ENCODE results near the gene MAG. TPM values are rescaled to one million over a fixed set of nuclear protein-coding genes. Genes with fewer than 3 reads are reported as not detected.

The MAG gene
- total and polyA plus RNA-seq, 4 donors = 0.42 TPM; not detected in 3

DNA sequence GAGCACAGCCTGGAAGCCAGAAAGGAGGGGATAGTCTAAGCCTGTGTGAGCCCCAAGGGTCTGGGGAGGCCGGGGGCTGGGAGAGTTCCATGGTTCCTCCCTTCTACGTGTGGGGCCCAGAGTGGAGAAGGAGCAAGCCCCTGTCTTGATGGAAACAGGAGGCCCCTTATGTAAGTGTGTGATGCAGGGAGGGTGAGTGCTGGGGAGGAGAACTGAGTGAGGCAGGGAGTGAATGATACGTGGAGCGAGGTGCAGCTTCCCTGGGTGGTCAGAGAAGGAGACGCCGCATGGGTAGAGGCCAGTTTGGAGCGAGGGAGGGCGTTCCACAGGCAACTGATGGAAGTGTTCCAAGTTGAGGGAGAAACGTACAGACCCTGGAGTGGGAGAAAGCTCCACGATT lies 16.0 kb downstream of the MAG start:
- DNase-seq = no peak
- H3K27me3 ChIP-seq (ENCODE audit: control insufficient read depth in 1 of 2, insufficient read depth in 2 of 2, low read length in 1 of 2) = no peaks in the 10 kb centered on the region
- no peak overlapping the region for H3K27ac ChIP-seq (ENCODE audit: low read depth in 1 of 2, low read length in 2 of 2)
- intact Hi-C loops (cut with DNase I) = no loop called here
- H3K9me3 ChIP-seq (ENCODE audit: control insufficient read depth, low read length) = no peaks in the 10 kb centered on the region
- H3K4me1 ChIP-seq (ENCODE audit: control insufficient read depth in 1 of 2, insufficient read depth in 2 of 2, low read length in 2 of 2) = no peaks in the 10 kb centered on the region
- ATAC-seq (ENCODE audit: low FRiP score) = no peak
- 56 to 57% methylated on average over 10 of the region's 10 CpGs for WGBS, 2 donors
- no peaks in the 10 kb centered on the region for H3K36me3 ChIP-seq (ENCODE audit: control insufficient read depth in 1 of 2, insufficient read depth in 2 of 2, low read length in 1 of 2)
- no peak overlapping the region for H3K4me3 ChIP-seq (ENCODE audit: low read length in 2 of 2)

DNA sequence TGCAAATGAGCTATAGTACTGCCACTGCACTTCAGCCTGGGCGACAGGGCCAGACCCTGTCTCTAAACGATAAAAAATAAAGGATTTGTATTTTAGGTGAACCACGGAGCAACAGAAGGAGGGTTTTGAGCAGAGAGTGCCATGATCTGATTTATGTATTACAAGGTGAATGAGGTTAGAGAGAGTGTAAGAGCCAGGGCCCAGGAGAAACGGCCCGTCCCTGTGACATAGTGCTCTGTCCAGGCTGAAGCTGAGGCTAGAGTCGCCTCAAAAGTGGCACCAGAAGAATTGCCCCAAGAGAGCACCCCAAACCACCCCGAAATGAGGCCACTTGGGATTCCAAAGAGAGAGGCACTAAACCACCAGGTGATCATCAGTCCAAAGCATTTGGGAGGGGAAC lies 16.9 kb downstream of the MAG start:
- Histone ChIP-seq H3K9me3 (ENCODE audit: control insufficient read depth, low read length) (no peaks in the 10 kb centered on the region), H3K36me3 (ENCODE audit: control insufficient read depth in 1 of 2, insufficient read depth in 2 of 2, low read length in 1 of 2) (no peaks in the 10 kb centered on the region), H3K27ac (ENCODE audit: low read depth in 1 of 2, low read length in 2 of 2) (no peak overlapping the region), H3K27me3 (ENCODE audit: control insufficient read depth in 1 of 2, insufficient read depth in 2 of 2, low read length in 1 of 2) (no peaks in the 10 kb centered on the region), H3K4me1 (ENCODE audit: control insufficient read depth in 1 of 2, insufficient read depth in 2 of 2, low read length in 2 of 2) (no peaks in the 10 kb centered on the region), H3K4me3 (ENCODE audit: low read length in 2 of 2) (no peak overlapping the region)
- ATAC-seq (ENCODE audit: low FRiP score) (no peak), DNase-seq (no peak)
- intact Hi-C loops (cut with DNase I) = no loop called here
- WGBS, 2 donors = 72 to 80% methylated on average over 7 of the region's 7 CpGs

DNA sequence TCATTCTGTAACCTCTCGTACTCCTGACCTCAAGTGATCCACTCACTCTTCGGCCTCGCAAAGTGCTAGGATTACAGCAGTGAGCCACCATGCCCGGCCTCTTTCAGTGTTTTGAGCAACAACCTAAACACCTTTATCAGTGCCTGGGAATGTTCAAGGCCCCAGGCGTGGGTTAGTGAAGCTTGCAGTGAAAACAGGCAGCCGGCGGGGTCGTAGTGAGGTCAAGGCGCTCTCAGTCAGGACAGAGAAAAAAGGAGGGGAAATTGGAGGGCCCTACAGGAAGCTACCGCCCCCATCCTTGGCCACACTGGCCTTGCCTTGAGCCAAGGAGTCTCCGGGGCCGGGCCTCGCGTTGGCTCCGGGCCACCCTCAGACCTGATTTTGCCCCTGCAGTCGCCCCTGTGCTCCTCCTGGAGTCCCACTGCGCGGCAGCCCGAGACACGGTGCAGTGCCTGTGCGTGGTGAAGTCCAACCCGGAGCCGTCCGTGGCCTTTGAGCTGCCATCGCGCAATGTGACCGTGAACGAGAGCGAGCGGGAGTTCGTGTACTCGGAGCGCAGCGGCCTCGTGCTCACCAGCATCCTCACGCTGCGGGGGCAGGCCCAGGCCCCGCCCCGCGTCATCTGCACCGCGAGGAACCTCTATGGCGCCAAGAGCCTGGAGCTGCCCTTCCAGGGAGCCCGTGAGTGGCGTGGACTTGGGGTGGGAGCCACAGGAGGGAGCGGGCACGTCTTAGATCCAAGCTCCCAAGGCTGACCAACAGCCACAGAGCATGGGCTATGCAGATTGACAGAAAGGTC lies 17.7 kb downstream of the MAG start:
- ATAC-seq (ENCODE audit: low FRiP score) (no peak), DNase-seq (no peak)
- Histone ChIP-seq H3K4me3 (ENCODE audit: low read length in 2 of 2) (no peak overlapping the region), H3K36me3 (ENCODE audit: control insufficient read depth in 1 of 2, insufficient read depth in 2 of 2, low read length in 1 of 2) (no peaks in the 10 kb centered on the region), H3K9me3 (ENCODE audit: control insufficient read depth, low read length) (no peaks in the 10 kb centered on the region), H3K27me3 (ENCODE audit: control insufficient read depth in 1 of 2, insufficient read depth in 2 of 2, low read length in 1 of 2) (no peaks in the 10 kb centered on the region), H3K27ac (ENCODE audit: low read depth in 1 of 2, low read length in 2 of 2) (no peak overlapping the region), H3K4me1 (ENCODE audit: control insufficient read depth in 1 of 2, insufficient read depth in 2 of 2, low read length in 2 of 2) (no peaks in the 10 kb centered on the region)
- 65 to 67% methylated on average over 47 of the region's 47 CpGs for WGBS, 2 donors
- intact Hi-C loops (cut with DNase I) = no loop called here

DNA sequence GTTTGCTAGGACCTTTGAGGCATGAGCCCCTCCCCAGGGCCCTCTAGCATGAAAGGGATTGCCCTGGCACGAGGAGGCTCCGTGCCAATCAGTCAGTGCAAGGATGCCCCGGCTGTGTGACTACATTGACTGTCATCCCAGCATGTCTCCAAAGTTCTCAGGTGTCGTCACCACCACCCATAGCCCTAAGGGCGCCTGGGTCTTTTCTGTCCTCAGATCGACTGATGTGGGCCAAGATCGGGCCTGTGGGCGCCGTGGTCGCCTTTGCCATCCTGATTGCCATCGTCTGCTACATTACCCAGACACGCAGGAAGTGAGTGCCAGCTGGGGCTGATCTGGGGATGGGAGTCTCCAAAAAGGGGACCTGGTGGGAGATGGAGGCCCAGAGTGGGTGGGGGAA lies 18.4 kb downstream of the MAG start:
- Histone ChIP-seq H3K27me3 (ENCODE audit: control insufficient read depth in 1 of 2, insufficient read depth in 2 of 2, low read length in 1 of 2) (no peaks in the 10 kb centered on the region), H3K4me3 (ENCODE audit: low read length in 2 of 2) (no peak overlapping the region), H3K36me3 (ENCODE audit: control insufficient read depth in 1 of 2, insufficient read depth in 2 of 2, low read length in 1 of 2) (no peaks in the 10 kb centered on the region), H3K4me1 (ENCODE audit: control insufficient read depth in 1 of 2, insufficient read depth in 2 of 2, low read length in 2 of 2) (no peaks in the 10 kb centered on the region), H3K27ac (ENCODE audit: low read depth in 1 of 2, low read length in 2 of 2) (no peak overlapping the region), H3K9me3 (ENCODE audit: control insufficient read depth, low read length) (no peaks in the 10 kb centered on the region)
- 89 to 93% methylated on average over 12 of the region's 12 CpGs for WGBS, 2 donors
- intact Hi-C loops (cut with DNase I) = no loop called here
- ATAC-seq (ENCODE audit: low FRiP score) (no peak), DNase-seq (no peak)

DNA sequence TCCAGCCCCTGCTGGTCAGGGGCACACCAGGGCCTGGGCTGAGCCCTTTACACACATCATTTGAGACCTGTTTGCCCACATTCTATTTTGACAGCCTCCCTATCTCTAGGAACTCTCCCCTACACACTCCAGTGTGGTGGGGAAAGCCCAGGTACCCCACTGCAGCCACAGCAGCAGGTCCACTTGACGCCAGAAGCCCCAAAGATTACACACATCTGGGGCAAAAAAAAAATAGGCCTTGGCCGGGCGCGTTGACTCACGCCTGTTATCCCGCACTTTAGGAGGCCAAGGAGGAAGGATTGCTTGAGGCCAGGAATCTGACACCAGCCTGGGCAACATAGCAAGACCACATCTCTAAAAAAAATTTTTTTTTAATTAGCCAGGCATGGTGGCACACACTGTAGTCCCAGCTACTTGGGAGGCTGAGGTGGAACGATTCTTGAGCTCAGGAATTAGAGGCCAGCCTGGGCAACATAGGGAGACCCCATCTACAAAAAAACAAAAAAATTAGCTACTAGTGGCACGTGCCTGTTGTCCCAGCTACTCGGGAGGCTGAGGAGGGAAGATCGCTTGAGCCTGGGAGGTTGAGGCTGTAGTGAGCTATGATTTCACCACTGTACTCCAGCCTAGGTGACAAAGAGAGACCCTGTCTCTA lies 19.0 kb downstream of the MAG start:
- no peaks in the 10 kb centered on the region for H3K4me1 ChIP-seq (ENCODE audit: control insufficient read depth in 1 of 2, insufficient read depth in 2 of 2, low read length in 2 of 2)
- intact Hi-C loops (cut with DNase I) = no loop called here
- no peak overlapping the region for H3K27ac ChIP-seq (ENCODE audit: low read depth in 1 of 2, low read length in 2 of 2)
- H3K36me3 ChIP-seq (ENCODE audit: control insufficient read depth in 1 of 2, insufficient read depth in 2 of 2, low read length in 1 of 2) = no peaks in the 10 kb centered on the region
- ATAC-seq (ENCODE audit: low FRiP score) (no peak), DNase-seq (no peak)
- H3K4me3 ChIP-seq (ENCODE audit: low read length in 2 of 2) = no peak overlapping the region
- 91 to 92% methylated on average over 10 of the region's 10 CpGs for WGBS, 2 donors
- H3K27me3 ChIP-seq (ENCODE audit: control insufficient read depth in 1 of 2, insufficient read depth in 2 of 2, low read length in 1 of 2) = no peaks in the 10 kb centered on the region
- H3K9me3 ChIP-seq (ENCODE audit: control insufficient read depth, low read length) = no peaks in the 10 kb centered on the region

DNA sequence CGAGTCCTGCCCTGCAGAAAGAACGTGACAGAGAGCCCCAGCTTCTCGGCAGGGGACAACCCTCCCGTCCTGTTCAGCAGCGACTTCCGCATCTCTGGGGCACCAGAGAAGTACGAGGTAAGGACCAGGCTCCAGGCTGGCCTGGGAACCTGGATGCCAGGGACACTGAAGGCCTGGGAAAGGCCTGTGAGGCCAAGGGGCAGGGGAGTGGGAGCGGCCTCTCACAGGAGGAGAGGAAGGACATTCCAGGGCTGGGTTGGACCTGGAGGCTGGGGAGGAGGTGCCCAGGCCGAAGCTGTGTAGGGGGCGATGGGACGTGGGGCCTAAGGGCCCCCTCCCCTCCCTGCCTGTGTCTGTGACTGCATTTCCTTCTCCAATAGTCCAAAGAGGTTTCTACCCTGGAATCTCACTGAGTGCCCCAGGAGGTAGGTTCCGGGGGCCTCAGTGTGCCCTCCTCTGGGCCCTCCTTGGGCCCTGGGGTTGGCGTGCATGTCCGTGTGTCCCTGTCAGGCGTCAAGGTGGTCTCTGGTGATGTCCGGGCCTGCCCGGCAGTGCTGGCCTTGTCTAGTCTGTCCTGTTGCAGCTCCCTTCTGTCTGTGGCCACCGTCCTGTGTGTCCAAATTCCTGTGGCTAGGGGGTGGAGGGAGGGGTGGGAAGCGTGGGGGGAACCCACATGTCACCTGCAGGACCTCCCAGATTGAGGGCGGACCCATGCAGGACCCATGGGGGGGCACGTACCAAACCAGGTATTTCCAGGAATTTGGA lies 20.1 kb downstream of the MAG start:
- intact Hi-C loops (cut with DNase I) = no loop called here
- no peak for DNase-seq
- WGBS, 2 donors = 83 to 87% methylated on average over 21 of the region's 21 CpGs

DNA sequence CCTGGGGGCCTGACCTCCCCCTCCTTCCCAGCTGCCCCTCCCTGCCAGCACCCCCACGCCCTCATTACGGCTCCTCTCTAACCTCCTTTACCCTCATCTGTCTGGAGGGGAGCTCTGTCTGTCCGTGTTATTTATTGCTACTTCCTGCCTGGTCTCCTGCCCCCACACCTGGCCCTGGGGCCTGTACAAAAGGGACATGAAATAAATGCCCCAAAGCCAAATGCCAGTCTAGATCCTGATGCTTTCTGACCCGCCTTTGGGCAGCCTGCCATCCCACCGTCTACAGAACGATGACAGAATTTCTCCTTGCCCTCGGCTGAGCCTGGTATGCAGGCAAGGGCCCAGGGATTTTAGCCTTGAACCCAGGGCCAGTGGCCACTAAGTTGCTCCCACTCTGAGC lies 21.6 kb downstream of the MAG start:
- intact Hi-C loops (cut with DNase I) = no loop called here
- no peaks in the 10 kb centered on the region for H3K9me3 ChIP-seq (ENCODE audit: control insufficient read depth, low read length)
- 33% methylated on average over 7 of the region's 7 CpGs for WGBS, 2 donors
- no peak for ATAC-seq (ENCODE audit: low FRiP score)
- no peak overlapping the region for H3K27ac ChIP-seq (ENCODE audit: low read depth in 1 of 2, low read length in 2 of 2)
- H3K4me1 ChIP-seq (ENCODE audit: control insufficient read depth in 1 of 2, insufficient read depth in 2 of 2, low read length in 2 of 2) = no peaks in the 10 kb centered on the region
- H3K4me3 ChIP-seq (ENCODE audit: low read length in 2 of 2) = no peak overlapping the region
- DNase-seq = no peak
- no peaks in the 10 kb centered on the region for H3K27me3 ChIP-seq (ENCODE audit: control insufficient read depth in 1 of 2, insufficient read depth in 2 of 2, low read length in 1 of 2)
- no peaks in the 10 kb centered on the region for H3K36me3 ChIP-seq (ENCODE audit: control insufficient read depth in 1 of 2, insufficient read depth in 2 of 2, low read length in 1 of 2)

More for the DNA sequence above, 20.1 kb downstream of the MAG start:
- Histone ChIP-seq H3K4me1 (ENCODE audit: control insufficient read depth in 1 of 2, insufficient read depth in 2 of 2, low read length in 2 of 2) (no peaks in the 10 kb centered on the region), H3K9me3 (ENCODE audit: control insufficient read depth, low read length) (no peaks in the 10 kb centered on the region), H3K27me3 (ENCODE audit: control insufficient read depth in 1 of 2, insufficient read depth in 2 of 2, low read length in 1 of 2) (no peaks in the 10 kb centered on the region), H3K27ac (ENCODE audit: low read depth in 1 of 2, low read length in 2 of 2) (no peak overlapping the region), H3K36me3 (ENCODE audit: control insufficient read depth in 1 of 2, insufficient read depth in 2 of 2, low read length in 1 of 2) (no peaks in the 10 kb centered on the region), H3K4me3 (ENCODE audit: low read length in 2 of 2) (no peak overlapping the region)
- no peak for ATAC-seq (ENCODE audit: low FRiP score)

DNA sequence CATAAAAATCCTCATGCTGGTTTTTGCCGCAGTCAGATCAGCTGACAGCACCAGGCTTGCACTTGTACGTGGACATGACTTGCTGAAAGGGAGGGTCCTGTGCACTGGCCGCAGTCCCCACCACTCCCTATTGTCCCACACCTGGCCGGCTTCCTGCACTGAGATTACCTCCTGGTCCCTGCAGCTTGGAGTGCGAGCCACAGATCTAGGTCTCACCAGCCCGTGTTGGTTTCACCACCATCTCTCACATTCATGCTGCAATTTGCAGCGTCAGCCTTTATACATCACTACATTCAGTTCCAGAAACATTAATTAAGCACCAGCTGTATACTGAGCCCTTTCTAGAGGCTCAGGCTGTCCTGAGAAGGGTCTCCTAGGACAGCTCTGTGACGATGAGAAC lies 22.1 kb downstream of the MAG start:
- Histone ChIP-seq H3K27me3 (ENCODE audit: control insufficient read depth in 1 of 2, insufficient read depth in 2 of 2, low read length in 1 of 2) (no peaks in the 10 kb centered on the region), H3K9me3 (ENCODE audit: control insufficient read depth, low read length) (no peaks in the 10 kb centered on the region), H3K36me3 (ENCODE audit: control insufficient read depth in 1 of 2, insufficient read depth in 2 of 2, low read length in 1 of 2) (no peaks in the 10 kb centered on the region), H3K4me3 (ENCODE audit: low read length in 2 of 2) (no peak overlapping the region), H3K27ac (ENCODE audit: low read depth in 1 of 2, low read length in 2 of 2) (no peak overlapping the region), H3K4me1 (ENCODE audit: control insufficient read depth in 1 of 2, insufficient read depth in 2 of 2, low read length in 2 of 2) (no peaks in the 10 kb centered on the region)
- intact Hi-C loops (cut with DNase I) = no loop called here
- WGBS, 2 donors = 84 to 86% methylated on average over 8 of the region's 8 CpGs
- no peak for ATAC-seq (ENCODE audit: low FRiP score)
- no peak for DNase-seq

Measured in aorta (tissue), 5 donors.